GM12874 (cell line): Measurements from ENCODE around the gene IQCK.

ENCODE experiments used
- TF ChIP-seq, protein P1 (sequence below): IDR thresholded peaks from 2 replicates; pipeline ENCODE4 v1.5.1; 2011; ENCODE audit warnings: low read depth, mild to moderate bottlenecking, control low read depth, low read length, moderate library complexity; ENCODE audit not compliant: insufficient read depth

IQCK gene

DNA sequence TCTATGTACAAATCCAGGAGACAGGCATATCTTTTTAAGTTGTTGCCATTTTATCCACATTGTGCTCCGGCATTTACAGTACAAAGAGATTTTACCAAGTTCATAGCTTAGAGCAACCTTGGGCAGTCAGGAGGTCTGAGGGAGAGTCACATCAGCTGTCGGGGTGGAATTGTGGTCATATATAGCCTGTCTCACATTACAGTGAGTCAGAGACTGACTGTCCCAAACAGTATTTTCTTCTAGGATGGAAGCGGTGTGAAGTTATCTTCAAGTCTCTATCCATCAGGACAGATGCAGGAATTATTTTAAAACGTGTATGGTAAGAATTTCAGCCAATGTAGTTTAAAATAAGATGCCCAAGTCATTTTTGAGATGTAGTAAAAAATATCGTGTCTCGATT is 113.6 kb downstream of the IQCK start:
- TF ChIP-seq, protein P1, sequence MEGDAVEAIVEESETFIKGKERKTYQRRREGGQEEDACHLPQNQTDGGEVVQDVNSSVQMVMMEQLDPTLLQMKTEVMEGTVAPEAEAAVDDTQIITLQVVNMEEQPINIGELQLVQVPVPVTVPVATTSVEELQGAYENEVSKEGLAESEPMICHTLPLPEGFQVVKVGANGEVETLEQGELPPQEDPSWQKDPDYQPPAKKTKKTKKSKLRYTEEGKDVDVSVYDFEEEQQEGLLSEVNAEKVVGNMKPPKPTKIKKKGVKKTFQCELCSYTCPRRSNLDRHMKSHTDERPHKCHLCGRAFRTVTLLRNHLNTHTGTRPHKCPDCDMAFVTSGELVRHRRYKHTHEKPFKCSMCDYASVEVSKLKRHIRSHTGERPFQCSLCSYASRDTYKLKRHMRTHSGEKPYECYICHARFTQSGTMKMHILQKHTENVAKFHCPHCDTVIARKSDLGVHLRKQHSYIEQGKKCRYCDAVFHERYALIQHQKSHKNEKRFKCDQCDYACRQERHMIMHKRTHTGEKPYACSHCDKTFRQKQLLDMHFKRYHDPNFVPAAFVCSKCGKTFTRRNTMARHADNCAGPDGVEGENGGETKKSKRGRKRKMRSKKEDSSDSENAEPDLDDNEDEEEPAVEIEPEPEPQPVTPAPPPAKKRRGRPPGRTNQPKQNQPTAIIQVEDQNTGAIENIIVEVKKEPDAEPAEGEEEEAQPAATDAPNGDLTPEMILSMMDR = no peak

DNA sequence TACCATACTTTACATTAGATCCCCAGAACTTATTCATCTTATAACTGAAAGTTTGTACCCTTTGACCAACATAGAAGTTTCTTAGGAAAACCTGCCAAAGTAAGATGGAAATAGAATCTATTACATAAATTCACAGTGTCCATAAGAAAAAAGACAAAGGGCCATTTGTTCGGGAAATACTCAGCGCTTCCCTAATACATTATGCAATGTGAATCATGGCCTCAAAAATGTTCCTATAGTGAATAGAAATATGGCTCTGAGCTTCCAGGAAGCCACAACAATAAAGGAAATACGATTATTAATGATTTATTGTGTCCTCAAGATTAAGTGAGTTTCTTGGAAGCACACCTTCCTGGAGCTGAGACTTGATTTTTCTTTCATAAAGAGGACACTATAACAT is 115.1 kb downstream of the IQCK start:
- TF ChIP-seq, protein P1 = no peak

- TF ChIP-seq, protein P1 = no peak
Observed at GRCh38 chr16:19833581-19833980, 115.5 kb downstream of the IQCK start.

GRCh38 chr16:19835196-19835595 is 117.1 kb downstream of the IQCK start:
- TF ChIP-seq, protein P1 = no peak

- TF ChIP-seq, protein P1 = no peak
Observed at GRCh38 chr16:19835968-19836421, 117.9 kb downstream of the IQCK start.

DNA sequence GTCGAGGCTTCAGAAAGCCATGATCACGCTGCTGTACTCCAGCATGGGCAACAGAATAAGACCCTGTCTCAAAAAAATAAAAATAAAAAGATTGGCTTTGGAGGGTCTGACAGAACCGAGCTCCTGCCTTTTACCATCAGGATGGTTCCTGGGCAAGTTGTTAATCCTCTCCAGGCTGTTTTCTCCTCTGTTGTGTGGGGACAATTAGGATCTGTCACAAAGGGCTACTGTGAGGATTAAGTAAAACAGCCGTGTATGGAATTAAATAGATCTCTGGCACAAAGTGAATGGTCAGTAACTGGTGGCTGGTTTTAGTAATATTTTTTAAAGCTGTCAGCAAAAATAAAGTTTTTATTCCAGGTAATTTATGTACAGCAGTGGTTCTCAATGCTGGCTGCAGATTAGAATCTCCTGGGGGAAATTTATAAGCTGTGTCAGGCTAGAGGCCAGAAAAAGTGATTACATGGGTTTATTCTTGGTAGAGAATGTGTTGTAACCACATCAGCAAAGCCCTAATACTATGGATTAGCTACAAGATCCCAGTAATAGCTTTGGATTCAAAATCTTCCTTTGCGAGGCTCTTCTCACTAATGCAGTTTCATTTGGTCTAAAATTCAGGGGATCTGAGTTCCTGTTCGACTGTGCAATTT is 119.4 kb downstream of the IQCK start:
- TF ChIP-seq, protein P1 = no peak

DNA sequence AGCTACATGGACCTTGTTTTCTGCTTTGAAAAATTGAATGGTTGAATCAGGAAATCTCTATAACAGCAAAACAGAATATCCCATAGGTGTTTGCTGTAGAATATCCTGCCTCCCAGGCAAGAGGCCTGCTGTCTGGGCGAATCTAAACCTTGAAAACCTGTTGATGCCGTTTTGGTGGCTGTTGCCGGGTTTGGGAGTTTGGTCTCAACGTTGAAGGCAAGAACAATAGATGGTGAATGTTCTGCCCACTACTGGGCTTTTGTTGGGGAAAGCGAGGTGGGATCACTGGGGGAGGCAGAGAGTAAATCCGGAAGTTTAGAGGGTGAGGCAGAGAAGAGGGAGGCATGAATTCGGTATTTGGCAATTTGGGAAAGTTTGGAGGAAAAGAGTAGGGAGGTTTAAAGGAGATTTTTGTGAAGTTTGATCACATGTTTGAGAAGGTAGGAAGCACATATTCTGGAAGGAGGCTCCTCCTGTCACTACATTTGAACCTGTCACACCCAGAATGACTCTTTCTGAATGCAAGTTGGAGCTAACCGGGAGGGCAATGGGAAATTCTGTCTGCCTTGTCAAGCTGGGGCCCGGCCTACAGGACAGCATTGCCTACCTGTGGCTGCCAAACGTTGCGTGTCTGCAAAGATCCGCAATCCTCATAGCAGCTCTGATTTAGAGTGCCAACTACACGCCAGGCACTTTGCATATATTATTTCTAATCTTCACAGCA is 120.1 kb downstream of the IQCK start:
- TF ChIP-seq, protein P1 = no peak
